GM21360 (cell line): ENCODE results near the gene USF3.

Experiments
- ATAC-seq: cut with Tn5 transposase; IDR thresholded peaks from one replicate; pipeline ENCODE4 v1.9.1; 2021; ENCODE audit warnings: mild to moderate bottlenecking, moderate library complexity; ENCODE audit not compliant: unreplicated experiment

Gene USF3

GRCh38 chr3:113697500-113698090 lies 1.2 kb upstream of the USF3 start:
- ATAC-seq: no peak

GRCh38 chr3:113696658-113697499 lies 437 bp upstream of the USF3 start:
- ATAC-seq: peak; percentile 95

- ATAC-seq: no peak
These were observed 1.0 kb downstream of the USF3 start for GRCh38 chr3:113695431-113695785.

- no peak for ATAC-seq
These were observed 6.0 kb downstream of the USF3 start for GRCh38 chr3:113690482-113690881.

GRCh38 chr3:113685956-113686721 lies 10.3 kb downstream of the USF3 start:
- no peak for ATAC-seq

- no peak for ATAC-seq
These were observed 11.3 kb downstream of the USF3 start for GRCh38 chr3:113685124-113685523.

- ATAC-seq: no peak
These were observed 12.1 kb downstream of the USF3 start for GRCh38 chr3:113684271-113684819.

- ATAC-seq: no peak
These were observed 17.7 kb downstream of the USF3 start for GRCh38 chr3:113678773-113679172.

GRCh38 chr3:113677737-113678136 lies 18.7 kb downstream of the USF3 start:
- ATAC-seq: no peak

- no peak for ATAC-seq
These were observed 20.2 kb downstream of the USF3 start for GRCh38 chr3:113676261-113676660.

GRCh38 chr3:113673593-113673992 lies 22.8 kb downstream of the USF3 start:
- no peak for ATAC-seq

- ATAC-seq: no peak
These were observed 28.4 kb downstream of the USF3 start for GRCh38 chr3:113668015-113668414.

GRCh38 chr3:113664523-113665094 lies 31.8 kb downstream of the USF3 start:
- ATAC-seq: no peak

GRCh38 chr3:113663761-113664160 lies 32.7 kb downstream of the USF3 start:
- no peak for ATAC-seq

GRCh38 chr3:113663324-113663750 lies 33.1 kb downstream of the USF3 start:
- no peak for ATAC-seq

GRCh38 chr3:113662824-113663223 lies 33.6 kb downstream of the USF3 start:
- no peak for ATAC-seq

GRCh38 chr3:113660896-113661295 lies 35.5 kb downstream of the USF3 start:
- no peak for ATAC-seq

GRCh38 chr3:113660458-113660857 lies 36.0 kb downstream of the USF3 start:
- no peak for ATAC-seq

GRCh38 chr3:113659996-113660395 lies 36.4 kb downstream of the USF3 start:
- ATAC-seq: no peak

- ATAC-seq: no peak
These were observed 37.3 kb downstream of the USF3 start for GRCh38 chr3:113659101-113659541.

- no peak for ATAC-seq
These were observed 38.3 kb downstream of the USF3 start for GRCh38 chr3:113658107-113658506.
